ENCODE data around the gene PSPH.

GRCh38 chr7:55973747-55974250 is 77.4 kb downstream of the PSPH start:
- TF ChIP-seq POLR2A (IDR thresholded peaks at IDR 0.05) (no peak), CTCF (IDR thresholded peaks at IDR 0.05) (no peak), POLR2AphosphoS5 (IDR thresholded peaks at IDR 0.05) (no peak)
